Osteoblast (primary cell): ENCODE measurements around the gene HPCAL1. TPM values are rescaled to one million over a fixed set of nuclear protein-coding genes. Genes with fewer than 3 reads are reported as not detected.

ENCODE experiments used
- DNase-seq: peaks from one replicate; pipeline ENCODE4 v3.0.0; 2011; ENCODE audit warnings: low spot score, mixed read lengths; ENCODE audit not compliant: insufficient read length; ENCODE audit errors: missing footprints
- H2AFZ ChIP-seq: 2 replicates; pipeline ENCODE4 v1.6.0; 2011; ENCODE audit warnings: mild to moderate bottlenecking, low read length
- H3K27ac ChIP-seq: 2 replicates; pipeline ENCODE4 v1.5.1; 2011; ENCODE audit warnings: mild to moderate bottlenecking, low read depth, low read length, moderate library complexity
- H3K27me3 ChIP-seq: 2 replicates; pipeline ENCODE4 v1.6.0; 2012; ENCODE audit warnings: mild to moderate bottlenecking, control low read depth, inconsistent platforms, low read length, moderate library complexity; ENCODE audit not compliant: insufficient read depth
- H3K36me3 ChIP-seq: 2 replicates; pipeline ENCODE4 v1.5.1; 2011; ENCODE audit warnings: mild to moderate bottlenecking, low read length, control low read depth, moderate library complexity; ENCODE audit not compliant: insufficient read depth
- H3K4me1 ChIP-seq: 2 replicates; pipeline ENCODE4 v1.5.1; 2011; ENCODE audit warnings: mild to moderate bottlenecking, low read length, control low read depth, moderate library complexity; ENCODE audit not compliant: insufficient read depth
- H3K4me2 ChIP-seq: 2 replicates; pipeline ENCODE4 v1.6.0; 2011; ENCODE audit warnings: mild to moderate bottlenecking, low read length; ENCODE audit not compliant: insufficient read depth
- H3K4me3 ChIP-seq: fragments of 200-600 bp; sonication (generic); 3 replicates; pipeline ENCODE4 v1.5.1; 2012; ENCODE audit warnings: mild to moderate bottlenecking, low read length, inconsistent platforms; ENCODE audit not compliant: insufficient read depth
- H3K79me2 ChIP-seq: 2 replicates; pipeline ENCODE4 v1.6.0; 2012; ENCODE audit warnings: mild to moderate bottlenecking, low read length, control low read depth, inconsistent platforms; ENCODE audit not compliant: insufficient read depth
- H3K9me3 ChIP-seq: 2 replicates; pipeline ENCODE4 v1.5.1; 2011; ENCODE audit warnings: low read depth, low read length, control low read depth
- H4K20me1 ChIP-seq: 2 replicates; pipeline ENCODE4 v1.6.0; 2012; ENCODE audit warnings: mild to moderate bottlenecking, low read length, control low read depth; ENCODE audit not compliant: insufficient read depth
- small RNA-seq: library from RNA; depleted of rRNA; stranded (forward); fragments of <200 nt; gene quantifications from one replicate; pipeline ENCODE3, GENCODE V24; 2012
- total RNA-seq: library from RNA; depleted of rRNA; stranded (reverse); fragments of >200 nt; gene quantifications from 2 replicates; pipeline ENCODE4 v1.2.3, GENCODE V29; 2012
- TF ChIP-seq, protein P1 (sequence below): IDR thresholded peaks from 2 replicates; pipeline ENCODE4 v1.5.1; 2011; ENCODE audit warnings: mild to moderate bottlenecking, low read depth, low read length, moderate library complexity; ENCODE audit errors: extremely low read depth

Gene HPCAL1
- total RNA-seq, 1 donor: 57.2 TPM

DNA sequence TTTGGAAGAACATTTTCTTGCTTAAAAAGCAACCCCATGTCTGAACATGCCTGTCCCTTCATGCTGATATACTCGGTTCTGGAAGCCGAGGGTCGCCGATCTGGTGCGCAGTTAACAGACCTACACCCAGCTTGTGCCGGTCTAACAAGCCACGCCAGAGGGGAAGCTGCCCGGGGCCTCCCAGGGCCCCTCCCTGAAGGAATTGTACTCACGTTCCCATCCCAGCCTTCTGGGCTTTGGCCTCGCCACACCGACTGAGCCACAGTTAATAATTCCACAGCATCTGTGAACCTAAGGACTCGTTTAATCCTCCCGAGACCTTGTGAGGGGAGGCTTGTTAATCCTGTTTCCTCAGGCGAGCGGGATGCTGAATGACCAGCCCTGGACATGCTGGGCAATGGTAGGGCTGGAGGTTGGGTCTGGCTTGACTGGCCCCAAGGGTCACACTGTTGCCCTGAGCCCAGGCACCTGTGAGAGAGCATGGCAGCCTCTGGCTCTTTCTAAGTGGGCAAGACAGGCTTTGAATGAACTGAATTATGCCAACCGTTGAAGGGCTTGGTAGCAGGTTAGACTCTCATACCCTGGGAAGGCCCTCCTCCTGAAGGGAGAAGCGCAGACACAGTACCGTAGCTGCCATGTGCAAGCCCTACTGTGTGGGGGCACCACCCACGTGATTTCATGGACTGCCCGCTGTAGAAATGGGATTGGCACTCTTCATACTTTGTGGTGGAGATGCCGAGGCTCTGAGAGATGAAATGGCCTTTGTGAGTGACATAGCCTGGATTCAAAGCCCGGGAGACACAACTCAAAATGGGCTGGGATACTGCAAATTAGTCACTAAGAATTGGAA, 173.3 kb downstream of the HPCAL1 start:
- Histone ChIP-seq H3K27me3 (peaks cover 2% of the 10 kb centered on the region), H3K79me2 (no peaks in the 10 kb centered on the region), H3K36me3 (no peaks in the 10 kb centered on the region), H3K4me2 (no peak overlapping the region), H3K4me1 (no peaks in the 10 kb centered on the region), H4K20me1 (no peaks in the 10 kb centered on the region), H2AFZ (no peak overlapping the region), H3K9me3 (no peaks in the 10 kb centered on the region), H3K27ac (no peak overlapping the region), H3K4me3 (no peak overlapping the region)
- TF ChIP-seq, protein P1, sequence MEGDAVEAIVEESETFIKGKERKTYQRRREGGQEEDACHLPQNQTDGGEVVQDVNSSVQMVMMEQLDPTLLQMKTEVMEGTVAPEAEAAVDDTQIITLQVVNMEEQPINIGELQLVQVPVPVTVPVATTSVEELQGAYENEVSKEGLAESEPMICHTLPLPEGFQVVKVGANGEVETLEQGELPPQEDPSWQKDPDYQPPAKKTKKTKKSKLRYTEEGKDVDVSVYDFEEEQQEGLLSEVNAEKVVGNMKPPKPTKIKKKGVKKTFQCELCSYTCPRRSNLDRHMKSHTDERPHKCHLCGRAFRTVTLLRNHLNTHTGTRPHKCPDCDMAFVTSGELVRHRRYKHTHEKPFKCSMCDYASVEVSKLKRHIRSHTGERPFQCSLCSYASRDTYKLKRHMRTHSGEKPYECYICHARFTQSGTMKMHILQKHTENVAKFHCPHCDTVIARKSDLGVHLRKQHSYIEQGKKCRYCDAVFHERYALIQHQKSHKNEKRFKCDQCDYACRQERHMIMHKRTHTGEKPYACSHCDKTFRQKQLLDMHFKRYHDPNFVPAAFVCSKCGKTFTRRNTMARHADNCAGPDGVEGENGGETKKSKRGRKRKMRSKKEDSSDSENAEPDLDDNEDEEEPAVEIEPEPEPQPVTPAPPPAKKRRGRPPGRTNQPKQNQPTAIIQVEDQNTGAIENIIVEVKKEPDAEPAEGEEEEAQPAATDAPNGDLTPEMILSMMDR: no peak
- peak; percentile 81 for DNase-seq

DNA sequence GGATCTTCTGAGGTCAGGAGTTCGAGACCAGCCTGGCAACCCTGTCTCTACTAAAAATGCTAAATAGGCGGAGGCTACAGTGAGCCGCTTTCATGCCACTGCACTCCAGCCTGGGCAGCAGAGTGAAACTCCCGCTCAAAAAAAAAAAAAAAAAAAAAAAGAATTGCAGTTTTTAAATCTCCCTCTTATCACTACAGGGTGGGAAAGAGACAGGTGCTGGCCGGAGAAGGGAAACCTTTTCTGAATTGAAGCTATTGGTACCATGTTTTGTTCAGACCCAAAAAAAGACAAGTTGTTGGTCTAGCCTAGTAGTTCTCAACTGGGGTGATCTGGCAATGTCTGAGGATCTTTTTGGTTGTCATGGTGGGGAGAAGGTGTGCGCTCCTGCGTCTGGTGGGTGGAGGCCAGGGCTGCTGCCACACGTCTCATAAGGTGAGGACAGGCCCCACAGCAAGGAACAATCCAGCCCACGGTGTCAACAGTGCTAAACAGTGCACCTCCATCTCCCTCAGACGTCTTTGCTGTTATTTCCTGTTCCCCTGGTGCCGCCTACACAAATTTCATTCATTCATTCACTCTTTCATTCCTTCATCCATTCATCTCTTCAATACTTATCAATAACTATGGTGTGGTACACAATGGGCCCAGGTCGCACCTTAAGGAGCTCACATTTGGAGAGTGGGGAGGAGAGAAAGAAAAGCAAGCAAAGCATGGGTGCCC, 174.2 kb downstream of the HPCAL1 start:
- no peaks in the 10 kb centered on the region for H3K36me3 ChIP-seq
- no peaks in the 10 kb centered on the region for H4K20me1 ChIP-seq
- no peaks in the 10 kb centered on the region for H3K4me1 ChIP-seq
- no peak overlapping the region for H3K4me2 ChIP-seq
- peak overlapping the region; percentile 57 for H2AFZ ChIP-seq
- H3K9me3 ChIP-seq: no peaks in the 10 kb centered on the region
- no peak overlapping the region for H3K4me3 ChIP-seq
- H3K79me2 ChIP-seq: no peaks in the 10 kb centered on the region
- H3K27ac ChIP-seq: no peak overlapping the region
- H3K27me3 ChIP-seq: peaks cover 10% of the 10 kb centered on the region
- no peak for DNase-seq
- TF ChIP-seq, protein P1: no peak

Small RNAs within 50 kb of the gene (small RNA-seq; reads per million reads assigned to genes)
- gene RF00432: not detected
- not detected for gene RN7SL66P
- gene SNORA80B: 23.4 reads per million, percentile 95 among the genes with 10 or more reads in this experiment

Other genes starting within 250 kb of the HPCAL1 start
- gene CYS1, start 222.5 kb upstream of the HPCAL1 start, total RNA-seq: 0.36 and 1.5 TPM in 2 replicates
- 4.3 and 7.4 TPM in 2 replicates for gene RRM2, start 180.2 kb upstream of the HPCAL1 start, total RNA-seq
- gene ODC1, start 145.4 kb downstream of the HPCAL1 start, total RNA-seq: 106 and 109 TPM in 2 replicates